Measurements from ENCODE around the gene RPL10. TPM values are rescaled to one million over a fixed set of nuclear protein-coding genes. Genes with fewer than 3 reads are reported as not detected.

RPL10 gene
- total and polyA plus RNA-seq, 9 of the 15 experiments (the other 6 are each of a cell fraction or from before 2014, with no cell fraction given), result 3,774 to 7,600 (median 5,014) TPM

- no peak overlapping the region for H3K27ac ChIP-seq (ENCODE audit: extremely low read depth, low read depth, low read length)
- CTCF ChIA-PET (ENCODE audit: low intra/inter-chr PET ratio), result no interaction called here
- no peak for TF ChIP-seq KDM2B (CRISPR knock-in tag; IDR thresholded peaks at IDR 0.05)
- peak; percentile 29 for TF ChIP-seq RBFOX2 (IDR thresholded peaks at IDR 0.05; ENCODE audit: low read depth, low read length)
- TF ChIP-seq KLF6 (CRISPR knock-in tag; IDR thresholded peaks at IDR 0.05; ENCODE audit: borderline replicate concordance), result no peak
- no peak for TF ChIP-seq BRF1 (IDR thresholded peaks at IDR 0.05; ENCODE audit: borderline replicate concordance, extremely low read depth, insufficient read length)
- TF ChIP-seq SP2 (IDR thresholded peaks at IDR 0.05; ENCODE audit: extremely low read depth, low read depth, low read length, poor library complexity, severe bottlenecking), result no peak
- H3K4me1 ChIP-seq (replicated peaks in 1 of 2; ENCODE audit: control insufficient read depth in 2 of 2, insufficient read depth in 2 of 2, low read length in 2 of 2), result peaks cover 3 to 50% of the 10 kb centered on the region in 2 experiments; a peak in 3 of 5 replicates
- BruUV-seq (replicated peaks), result no TSS peak
- H3K79me2 ChIP-seq (ENCODE audit: control insufficient read depth, insufficient read depth, low read length), result no peaks in the 10 kb centered on the region
- H3K9me1 ChIP-seq (ENCODE audit: control insufficient read depth, insufficient read depth, low read length), result no peaks in the 10 kb centered on the region
- in situ Hi-C loops (cut with MboI) (no loop called here), intact Hi-C loops (cut with micrococcal nuclease) (no loop called here)
- no peak overlapping the region for H3K4me3 ChIP-seq
- POLR2A ChIA-PET, result interaction anchor here (1.4 kb wide), 1 partner anchor 15 kb away, joined by 3 read pairs; no protein-coding TSS in a partner anchor
- peaks cover 75% of the 10 kb centered on the region; the same call in 2 of the 3 replicates for H3K36me3 ChIP-seq (ENCODE audit: control insufficient read depth, insufficient read depth, low read length)
- DNase-seq (ENCODE audit: extremely low read depth in 1 of 4, low spot score in 3 of 4) (no peak), FAIRE-seq (no peak), ATAC-seq (no peak)
- 78% methylated on average over 11 of the region's 19 CpGs for WGBS (ENCODE audit: insufficient coverage, low coverage, missing lambda C conversion rate)
- no peaks in the 10 kb centered on the region for H3K9me3 ChIP-seq (replicated peaks; ENCODE audit: control insufficient read depth, insufficient read depth, low read depth, low read length)
- H2AFZ ChIP-seq (ENCODE audit: low read depth, low read length), result no peak overlapping the region
- H3K9ac ChIP-seq (ENCODE audit: insufficient read depth in 1 of 2, low read depth in 2 of 2, low read length in 2 of 2), result no peak overlapping the region
- H3K27me3 ChIP-seq (ENCODE audit: control insufficient read depth in 2 of 2, insufficient read depth in 2 of 2, low read length in 2 of 2), result no peaks in the 10 kb centered on the region
- no peak overlapping the region for H3K4me2 ChIP-seq (ENCODE audit: insufficient read depth, low read length)
- H4K20me1 ChIP-seq (replicated peaks; ENCODE audit: control insufficient read depth, insufficient read depth, low read length), result peaks cover 13% of the 10 kb centered on the region
These were observed 47.6 kb upstream of the RPL10 start for GRCh38 chrX:154350429-154351182.

Measured in K562 (cell line).